Measurements from ENCODE around the gene TMEM240.

The TMEM240 gene

DNA sequence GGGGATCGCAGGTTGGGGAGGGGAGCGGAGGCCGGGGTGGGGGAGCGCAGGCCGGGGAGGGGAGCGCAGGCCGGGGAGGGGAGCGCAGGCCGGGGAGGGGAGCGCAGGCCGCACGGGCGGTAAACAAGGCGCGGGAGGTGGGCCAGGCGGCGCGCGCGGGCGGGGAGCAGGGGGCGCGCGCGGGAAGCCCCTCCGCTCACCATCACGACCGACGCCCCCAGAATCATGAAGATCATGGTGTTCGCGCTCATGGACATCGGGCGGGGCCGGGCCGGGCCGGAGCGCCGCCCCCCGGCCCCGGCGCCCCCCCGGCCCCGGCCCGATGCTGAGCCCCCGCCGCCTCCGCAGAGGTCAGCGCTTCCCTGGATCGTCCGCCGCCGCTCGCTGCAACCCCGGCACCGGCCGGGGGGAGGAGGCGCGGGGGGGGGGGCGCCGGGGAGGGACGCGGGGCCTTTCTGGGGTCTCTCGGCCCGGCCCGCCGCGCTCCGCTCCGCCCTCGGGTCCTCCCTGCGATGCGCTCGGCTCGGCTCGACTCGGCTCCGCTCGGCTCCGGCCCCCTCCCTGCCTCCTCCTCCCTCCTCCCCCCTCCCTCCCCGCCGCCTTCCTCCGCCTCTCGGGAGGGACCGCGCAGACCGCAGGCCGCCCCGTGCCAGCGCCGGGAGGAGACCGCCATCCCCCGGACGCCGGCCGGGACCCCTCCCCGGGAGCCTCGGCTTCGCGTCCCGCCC lies at the start of gene TMEM240:
Gene TMEM240 (minus strand): TSS at position 535 of the 728 bp plus-strand sequence. CDS start 278 bp downstream, at position 257.
- peak within 1 kb of the TSS; percentile 51 for H3K4me3 ChIP-seq (ENCODE audit: control insufficient read depth, low read depth, low read length)
- TF ChIP-seq, protein P1, sequence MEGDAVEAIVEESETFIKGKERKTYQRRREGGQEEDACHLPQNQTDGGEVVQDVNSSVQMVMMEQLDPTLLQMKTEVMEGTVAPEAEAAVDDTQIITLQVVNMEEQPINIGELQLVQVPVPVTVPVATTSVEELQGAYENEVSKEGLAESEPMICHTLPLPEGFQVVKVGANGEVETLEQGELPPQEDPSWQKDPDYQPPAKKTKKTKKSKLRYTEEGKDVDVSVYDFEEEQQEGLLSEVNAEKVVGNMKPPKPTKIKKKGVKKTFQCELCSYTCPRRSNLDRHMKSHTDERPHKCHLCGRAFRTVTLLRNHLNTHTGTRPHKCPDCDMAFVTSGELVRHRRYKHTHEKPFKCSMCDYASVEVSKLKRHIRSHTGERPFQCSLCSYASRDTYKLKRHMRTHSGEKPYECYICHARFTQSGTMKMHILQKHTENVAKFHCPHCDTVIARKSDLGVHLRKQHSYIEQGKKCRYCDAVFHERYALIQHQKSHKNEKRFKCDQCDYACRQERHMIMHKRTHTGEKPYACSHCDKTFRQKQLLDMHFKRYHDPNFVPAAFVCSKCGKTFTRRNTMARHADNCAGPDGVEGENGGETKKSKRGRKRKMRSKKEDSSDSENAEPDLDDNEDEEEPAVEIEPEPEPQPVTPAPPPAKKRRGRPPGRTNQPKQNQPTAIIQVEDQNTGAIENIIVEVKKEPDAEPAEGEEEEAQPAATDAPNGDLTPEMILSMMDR (conservative IDR thresholded peaks at IDR 0.05; ENCODE audit: control insufficient read depth, insufficient read depth, low read depth, low read length), result no peak
- peak; percentile 72 for DNase-seq (ENCODE audit: low read depth)

DNA sequence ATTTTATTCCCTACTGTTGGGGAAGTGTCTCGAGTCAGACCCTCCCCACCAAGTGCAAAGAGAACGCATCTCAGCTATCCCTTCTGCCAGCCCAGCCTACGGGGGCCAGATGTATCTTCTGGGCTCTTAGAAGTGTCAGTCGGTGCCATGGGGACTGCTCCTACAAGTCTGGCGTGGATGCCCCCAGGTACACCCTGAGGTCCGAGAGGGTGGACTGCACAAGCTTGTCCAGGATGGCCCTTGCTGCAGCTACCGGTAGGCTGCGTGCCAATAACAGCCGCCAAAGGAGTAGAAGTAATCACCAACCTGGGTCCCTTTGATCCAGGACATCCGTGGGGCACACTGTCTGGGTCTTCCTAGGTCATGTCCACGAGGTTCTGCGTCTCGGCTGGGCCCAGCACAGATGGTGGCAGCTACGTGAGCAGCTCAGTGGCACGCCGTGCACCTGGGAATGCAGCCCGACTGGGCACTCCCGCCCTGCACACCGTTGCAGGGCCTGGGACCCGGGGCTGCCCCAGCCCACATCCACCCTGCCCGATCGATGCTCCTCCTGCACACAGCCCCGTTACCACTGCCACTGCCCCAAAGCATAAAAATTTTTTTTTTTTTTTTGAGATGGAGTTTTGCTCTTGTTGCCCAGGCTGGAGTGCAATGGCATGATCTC lies 43.1 kb upstream of the TMEM240 start:
- DNase-seq (ENCODE audit: low read depth), result no peak
- no peak overlapping the region for H3K4me3 ChIP-seq (ENCODE audit: control insufficient read depth, low read depth, low read length)
- TF ChIP-seq, protein P1 (conservative IDR thresholded peaks at IDR 0.05; ENCODE audit: control insufficient read depth, insufficient read depth, low read depth, low read length), result no peak

DNA sequence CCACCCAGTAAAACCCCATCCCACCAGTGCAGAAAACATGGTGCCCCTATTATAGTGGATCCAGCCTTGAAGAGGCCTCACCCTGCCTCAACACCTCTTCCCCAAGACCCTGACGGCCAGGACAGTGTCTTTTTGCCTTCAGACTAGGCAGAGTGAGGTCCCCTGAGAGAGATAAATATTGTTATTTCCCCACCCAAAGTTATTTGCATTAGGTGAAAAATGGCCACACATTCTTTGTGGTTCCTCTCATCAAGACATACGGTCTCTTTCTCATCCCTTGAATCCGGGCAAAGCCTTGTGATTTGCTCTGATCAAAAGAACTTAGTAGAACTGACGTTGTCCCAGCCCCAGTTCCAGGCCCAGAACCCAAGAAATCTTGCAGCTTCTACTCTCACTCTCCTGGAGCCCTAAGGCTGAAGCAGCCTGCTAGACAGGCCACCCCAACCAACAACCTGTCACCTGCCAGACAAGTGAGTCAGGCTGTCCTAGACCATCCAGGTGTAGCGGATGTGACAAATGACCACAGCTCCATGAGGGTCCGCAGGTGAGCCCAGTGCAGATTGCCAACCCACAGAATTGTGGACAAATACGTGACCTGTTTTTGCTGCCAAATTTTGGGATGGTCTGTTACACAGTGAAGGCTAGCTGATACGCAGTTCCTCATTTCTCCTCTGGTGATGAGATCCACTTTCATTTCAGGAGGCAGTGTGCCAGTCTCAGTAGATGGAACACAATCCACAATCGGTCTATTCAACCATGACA lies 42.3 kb upstream of the TMEM240 start:
- DNase-seq (ENCODE audit: low read depth), result no peak
- H3K4me3 ChIP-seq (ENCODE audit: control insufficient read depth, low read depth, low read length), result no peak overlapping the region
- TF ChIP-seq, protein P1 (conservative IDR thresholded peaks at IDR 0.05; ENCODE audit: control insufficient read depth, insufficient read depth, low read depth, low read length), result no peak

DNA sequence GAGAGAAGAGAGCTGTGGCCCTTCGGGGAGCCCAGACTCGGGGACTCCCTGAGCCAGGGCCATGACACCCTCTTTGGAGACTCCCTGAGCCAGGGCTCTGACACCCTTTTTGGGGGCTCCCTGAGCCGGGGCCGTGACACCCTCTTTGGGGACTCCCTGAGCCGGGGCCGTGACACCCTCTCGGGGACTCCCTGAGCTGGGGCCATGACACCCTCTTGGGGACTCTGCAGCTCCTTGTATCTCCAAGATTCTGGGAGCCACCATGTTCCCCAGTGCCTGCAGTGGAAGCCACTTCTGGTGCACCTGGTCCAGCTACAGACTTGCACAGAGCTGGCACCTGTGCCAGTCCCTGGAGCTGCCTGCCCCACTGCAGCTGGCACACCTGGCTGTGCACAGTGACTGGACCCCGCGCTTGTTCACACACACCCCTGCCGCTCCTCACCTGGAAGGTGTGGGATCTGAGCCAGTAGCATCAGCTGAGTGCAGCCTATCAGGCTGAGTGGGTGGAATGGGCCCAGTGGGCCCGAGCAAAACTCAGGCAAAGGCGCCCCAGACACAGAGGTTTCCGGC lies 38.0 kb upstream of the TMEM240 start:
- no peak overlapping the region for H3K4me3 ChIP-seq (ENCODE audit: control insufficient read depth, low read depth, low read length)
- TF ChIP-seq, protein P1 (conservative IDR thresholded peaks at IDR 0.05; ENCODE audit: control insufficient read depth, insufficient read depth, low read depth, low read length), result no peak
- DNase-seq (ENCODE audit: low read depth), result no peak

DNA sequence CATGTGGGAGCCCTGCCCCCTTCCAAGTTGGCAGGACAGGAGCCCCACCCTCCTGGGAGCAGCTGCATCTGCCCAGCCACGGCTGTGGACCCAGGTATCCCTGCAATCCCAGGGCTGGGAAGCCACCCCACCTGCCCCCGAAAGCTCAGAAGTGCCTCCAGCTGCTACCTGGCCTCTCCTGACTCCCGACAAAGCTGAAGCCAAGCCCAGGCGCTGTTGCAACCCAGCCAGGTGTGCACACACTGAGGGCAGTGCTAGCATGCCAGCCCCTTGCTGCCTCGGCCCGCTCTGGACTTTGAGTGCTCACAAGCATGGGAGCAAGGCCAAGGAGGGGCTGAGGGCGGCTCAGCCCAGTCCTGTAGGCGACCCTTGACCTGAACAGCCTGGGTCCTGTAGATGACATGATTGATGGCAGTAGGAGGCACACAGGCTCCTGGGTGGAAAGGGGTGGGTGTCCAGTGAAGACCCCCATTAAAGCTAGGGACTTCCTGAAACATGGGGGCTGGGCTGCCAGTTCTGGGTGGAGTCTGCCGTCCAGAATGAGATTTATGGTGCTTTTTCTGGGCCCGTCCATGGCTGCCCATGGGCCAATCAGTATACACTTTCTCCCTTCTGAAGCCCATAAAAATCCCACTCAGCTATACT lies 37.1 kb upstream of the TMEM240 start:
- no peak overlapping the region for H3K4me3 ChIP-seq (ENCODE audit: control insufficient read depth, low read depth, low read length)
- TF ChIP-seq, protein P1 (conservative IDR thresholded peaks at IDR 0.05; ENCODE audit: control insufficient read depth, insufficient read depth, low read depth, low read length), result no peak
- DNase-seq (ENCODE audit: low read depth), result no peak

Data from fibroblast of mammary gland (primary cell).